ENCODE measurements around the gene G6PC3.
A peak's percentile ranks its signal among the peaks of the same experiment; 100 is the strongest.
"Not testable (repeated sequence)": the region's sequence is repeated elsewhere in the genome, so short reads cannot be mapped to it uniquely, and the experiment has no call there.

Gene G6PC3

DNA sequence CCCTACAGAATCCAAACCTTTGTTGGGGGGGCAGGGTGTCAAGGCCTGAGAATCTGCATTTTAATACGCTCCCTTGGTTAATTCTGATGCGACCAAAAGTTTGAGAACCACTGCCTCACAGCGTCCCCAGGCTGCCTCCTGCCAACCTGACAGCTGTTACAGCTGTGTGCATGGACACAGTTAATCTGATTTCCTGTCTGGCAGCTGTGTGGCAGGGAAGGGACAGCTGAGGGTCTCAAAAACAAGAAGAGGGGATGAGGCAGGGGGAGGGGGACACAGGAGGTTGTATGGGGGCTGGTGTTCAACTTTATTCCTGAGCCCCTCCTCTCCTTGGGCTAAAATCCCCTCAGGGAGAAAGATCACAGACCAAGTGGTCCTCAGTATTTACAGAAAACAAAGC lies 35.4 kb downstream of the G6PC3 start:
- no peak for DNase-seq (ENCODE audit: low read depth in 1 of 2, low spot score in 1 of 2)

DNA sequence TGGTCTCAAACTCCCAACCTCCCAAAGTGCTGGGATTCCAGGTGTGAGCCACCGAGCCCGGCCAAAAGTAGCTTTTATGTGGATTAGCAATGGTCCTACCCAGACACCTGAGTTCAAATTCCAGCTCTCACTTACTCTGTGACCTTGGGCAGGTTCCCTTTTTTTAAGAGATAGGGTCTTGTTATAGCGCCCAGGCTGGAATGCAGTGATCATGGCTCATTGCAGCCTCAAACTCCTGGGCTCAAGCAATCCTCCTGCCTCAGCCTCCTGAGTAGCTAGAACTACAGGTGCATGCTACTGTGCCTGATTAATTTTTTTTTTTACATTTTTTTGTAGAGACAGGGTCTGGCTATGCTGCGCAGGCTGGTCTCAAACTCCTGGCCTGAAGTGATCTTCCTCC lies 36.3 kb downstream of the G6PC3 start:
- no peak for DNase-seq (ENCODE audit: low read depth in 1 of 2, low spot score in 1 of 2)

GRCh38 chr17:44108440-44109311 lies 38.1 kb downstream of the G6PC3 start:
- no peak for DNase-seq (ENCODE audit: low read depth in 1 of 2, low spot score in 1 of 2)

DNA sequence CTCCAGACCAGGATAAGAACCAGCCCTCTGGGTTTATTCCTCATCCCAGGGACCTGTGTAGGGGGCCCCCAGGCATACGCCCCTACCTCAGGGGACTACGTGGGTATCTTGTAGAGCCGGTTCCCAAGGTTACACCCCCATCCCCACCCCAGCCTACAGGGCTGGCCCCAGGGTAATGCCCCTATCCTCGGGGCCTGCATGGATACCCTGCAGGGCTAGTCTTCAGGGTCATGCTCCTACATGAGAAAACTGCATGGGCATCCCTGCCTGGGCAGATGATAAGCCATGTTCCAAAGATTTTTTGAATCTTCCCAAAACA lies 38.7 kb downstream of the G6PC3 start:
- DNase-seq (ENCODE audit: low read depth in 1 of 2, low spot score in 1 of 2), result no peak

- no peak for DNase-seq (ENCODE audit: low read depth in 1 of 2, low spot score in 1 of 2)
Measured at GRCh38 chr17:44110011-44110686, 39.6 kb downstream of the G6PC3 start.

GRCh38 chr17:44110823-44111633 lies 40.5 kb downstream of the G6PC3 start:
- peak in 1 of 2 donors; percentile 23 for DNase-seq (ENCODE audit: low read depth in 1 of 2, low spot score in 1 of 2)

- DNase-seq (ENCODE audit: low read depth in 1 of 2, low spot score in 1 of 2), result no peak
Measured at GRCh38 chr17:44111777-44112176, 41.2 kb downstream of the G6PC3 start.

DNA sequence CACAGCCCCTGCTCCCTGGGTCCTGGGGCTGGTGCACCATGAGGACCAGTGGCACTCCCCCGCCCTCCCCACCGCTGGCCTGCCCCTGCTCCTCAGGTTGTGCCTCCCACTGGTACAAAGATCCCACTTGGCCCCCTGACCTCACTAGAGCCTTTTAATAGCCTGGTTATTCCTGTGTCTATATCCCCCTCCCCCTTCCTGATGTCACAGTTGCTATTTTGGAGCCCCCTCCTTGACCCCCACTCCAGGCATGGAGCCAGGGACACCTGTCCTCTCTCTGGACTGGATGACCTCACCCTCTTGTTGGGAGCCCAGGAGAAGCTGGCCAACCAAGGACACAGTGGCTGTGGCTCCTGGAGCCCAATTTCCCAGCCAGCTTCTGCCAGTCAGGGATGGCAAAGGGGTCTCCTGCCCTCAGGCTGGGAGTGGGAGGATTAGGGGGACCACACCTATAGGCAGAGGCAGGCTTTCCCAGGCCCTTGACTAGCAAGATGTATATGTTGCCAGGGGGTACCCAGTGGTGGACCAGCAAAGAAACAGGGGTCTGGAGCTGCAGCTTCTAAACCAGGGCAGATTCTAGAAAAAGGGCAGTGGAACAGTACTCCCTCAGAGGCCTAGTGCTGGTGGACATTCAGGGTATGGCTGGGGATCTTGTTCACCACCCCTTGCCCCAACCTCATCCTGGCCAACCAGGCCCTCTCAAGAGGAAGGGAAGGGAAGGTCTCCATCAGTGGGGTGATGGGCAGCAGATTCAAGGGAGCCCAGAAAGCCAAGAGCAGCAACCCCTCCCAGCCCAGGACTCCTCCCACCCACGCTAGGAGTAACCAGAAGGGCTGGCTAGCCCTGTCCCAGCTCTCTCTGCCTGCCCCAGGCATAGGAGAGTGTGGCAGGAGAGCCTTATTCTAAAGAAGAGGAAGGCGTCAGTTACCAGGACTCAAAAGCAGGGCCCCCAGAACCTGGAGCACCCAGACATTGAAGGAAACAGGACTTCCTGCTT lies 42.0 kb downstream of the G6PC3 start:
- DNase-seq (ENCODE audit: low read depth in 1 of 2, low spot score in 1 of 2), result no peak

DNA sequence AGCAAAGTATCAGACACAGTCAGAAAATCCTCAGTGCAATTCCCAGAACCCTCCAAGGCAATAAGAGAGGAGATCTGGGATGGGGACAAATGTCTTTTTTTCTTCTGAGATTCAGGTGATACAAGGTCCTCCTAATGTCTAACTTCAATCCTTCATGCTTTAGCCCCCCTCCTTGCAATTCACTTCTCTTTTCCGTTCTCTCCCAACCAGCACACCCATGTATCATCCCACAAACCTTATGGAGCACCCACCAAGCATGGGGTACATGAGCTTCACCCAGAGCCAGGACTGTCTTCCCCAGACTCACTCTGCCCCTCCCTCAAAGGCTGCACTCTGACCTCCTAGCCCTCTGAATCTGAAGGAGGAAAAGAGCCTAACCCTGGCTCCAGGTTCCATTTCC lies 42.8 kb downstream of the G6PC3 start:
- no peak for DNase-seq (ENCODE audit: low read depth in 1 of 2, low spot score in 1 of 2)

GRCh38 chr17:44113868-44114840 lies 43.6 kb downstream of the G6PC3 start:
- DNase-seq (ENCODE audit: low read depth in 1 of 2, low spot score in 1 of 2), result no peak

GRCh38 chr17:44115585-44116415 lies 45.3 kb downstream of the G6PC3 start:
- no peak for DNase-seq (ENCODE audit: low read depth in 1 of 2, low spot score in 1 of 2)

- DNase-seq (ENCODE audit: low read depth in 1 of 2, low spot score in 1 of 2), result no peak
Measured at GRCh38 chr17:44117351-44117750, 46.8 kb downstream of the G6PC3 start.

DNA sequence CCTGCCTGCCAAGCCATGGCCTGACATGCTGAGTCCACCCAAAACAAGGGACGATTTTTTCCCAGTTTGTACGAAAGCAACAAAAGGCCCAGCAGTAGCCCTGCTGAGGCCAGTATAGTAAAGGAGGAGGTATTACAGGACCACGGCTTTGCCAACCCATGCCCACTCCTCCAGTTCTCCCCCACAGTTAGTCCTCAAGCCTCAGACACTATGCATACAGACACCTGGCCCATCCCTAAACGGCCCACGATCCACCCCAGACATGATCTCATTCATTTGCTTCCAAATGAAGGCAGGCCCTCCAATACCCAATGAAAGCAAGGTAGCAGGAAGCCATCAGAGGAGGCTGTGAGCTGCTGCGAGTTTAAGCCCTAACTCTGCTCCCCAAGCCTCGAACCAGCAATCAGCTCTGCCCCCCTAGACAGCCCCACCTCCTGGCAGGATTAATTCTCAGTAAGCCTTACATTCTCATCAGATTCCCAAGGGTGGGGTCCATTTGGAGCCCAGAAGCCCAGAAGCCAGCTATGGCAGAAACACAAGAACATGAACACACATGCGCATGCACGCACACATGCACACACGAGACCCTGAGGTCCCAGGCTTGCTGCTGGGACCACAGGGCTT lies 48.0 kb downstream of the G6PC3 start:
- DNase-seq (ENCODE audit: low read depth in 1 of 2, low spot score in 1 of 2), result no peak

- no peak for DNase-seq (ENCODE audit: low read depth in 1 of 2, low spot score in 1 of 2)
Measured at GRCh38 chr17:44119062-44119461, 48.5 kb downstream of the G6PC3 start.

DNA sequence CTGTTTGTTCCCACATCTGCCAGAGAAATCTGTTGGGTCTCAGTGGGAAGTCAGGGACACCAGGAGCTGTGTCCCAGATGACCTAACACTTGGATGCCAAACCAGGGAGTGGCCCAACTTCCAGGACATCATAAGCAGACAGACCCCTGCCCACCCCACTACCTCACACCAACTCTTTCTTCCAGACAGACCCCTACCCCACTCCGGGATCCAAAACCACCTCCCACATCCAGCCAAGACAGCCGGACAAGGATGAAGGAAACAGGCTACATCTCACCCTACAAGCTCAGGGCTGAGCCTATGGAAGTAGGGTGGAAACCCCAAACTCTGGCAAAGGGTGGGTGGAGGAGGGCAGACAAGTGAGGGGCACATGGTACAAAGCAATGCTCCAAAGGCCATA lies 49.3 kb downstream of the G6PC3 start:
- DNase-seq (ENCODE audit: low read depth in 1 of 2, low spot score in 1 of 2), result no peak

GRCh38 chr17:44120281-44120680 lies 49.7 kb downstream of the G6PC3 start:
- not testable (repeated sequence) for DNase-seq (ENCODE audit: low read depth in 1 of 2, low spot score in 1 of 2)

DNA sequence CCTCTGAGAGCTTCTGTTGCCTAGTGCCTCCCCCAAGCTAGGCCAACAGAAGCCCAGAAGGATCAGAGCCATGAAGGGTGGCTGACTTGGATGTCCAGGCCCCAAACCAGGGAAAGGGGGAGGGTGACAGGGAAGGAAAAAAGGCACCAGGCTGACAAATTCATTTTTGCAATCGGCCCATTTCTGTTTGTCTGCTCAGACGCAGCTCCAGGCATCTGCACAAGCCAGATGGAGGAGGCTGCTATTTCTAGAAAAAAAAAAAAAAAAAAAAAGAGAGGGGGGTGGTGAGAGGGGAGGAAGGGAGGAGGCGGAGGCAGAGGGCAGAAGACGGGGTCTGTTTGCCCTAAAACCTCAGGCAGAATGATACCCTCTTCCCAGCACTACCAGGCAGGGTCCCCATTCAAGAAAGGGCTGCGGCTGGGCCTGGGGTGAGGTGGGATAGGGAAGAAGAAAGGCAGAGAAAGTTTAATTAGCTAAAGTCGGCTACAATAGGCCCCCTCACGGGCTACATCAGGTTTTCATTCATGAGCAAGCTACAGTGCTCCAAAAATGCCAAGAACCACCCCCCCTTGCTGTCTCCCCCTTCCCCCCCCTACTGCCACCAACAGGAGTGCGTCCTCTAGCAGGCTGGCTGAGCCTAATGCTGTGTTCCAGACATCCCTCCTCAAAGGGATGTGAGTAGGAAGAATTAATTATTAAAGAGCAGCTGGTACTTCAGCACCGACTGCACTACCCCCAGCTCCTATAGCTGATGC lies 50.5 kb downstream of the G6PC3 start:
- no peak for DNase-seq (ENCODE audit: low read depth in 1 of 2, low spot score in 1 of 2)

Measured in activated T-helper 1 cell treated with anti-CD3 and anti-CD28 coated beads, Interleukin-2, amount 50 U/mL, for 16 hours (primary cell).